Ascending aorta (tissue), 2 donors: ENCODE measurements around the gene LRP2. TPM values are rescaled to one million over a fixed set of nuclear protein-coding genes. Genes with fewer than 3 reads are reported as not detected.
"Not testable (repeated sequence)": the region's sequence is repeated elsewhere in the genome, so short reads cannot be mapped to it uniquely, and the experiment has no call there.

Experiments used
- DNase-seq, 2 donors: peaks; one replicate each; pipeline ENCODE4 v3.0.0-alpha.2; 2019; ENCODE audit warnings: low spot score in 2 of 2
- H3K27ac ChIP-seq, 2 donors: fragments of 200-600 bp; sonication (generic); one replicate each; pipeline ENCODE4 v1.5.1; 2016 to 2017; ENCODE audit warnings: mild to moderate bottlenecking in 1 of 2
- H3K27me3 ChIP-seq: fragments of 200-600 bp; sonication (generic); one replicate; pipeline ENCODE4 v1.5.1; 2017
- H3K36me3 ChIP-seq, 2 donors: fragments of 200-600 bp; sonication (generic); one replicate each; pipeline ENCODE4 v1.5.1; 2016
- H3K4me1 ChIP-seq, 2 donors: fragments of 200-600 bp; sonication (generic); one replicate each; pipeline ENCODE4 v1.5.1; 2016 to 2017; ENCODE audit warnings: mild to moderate bottlenecking in 1 of 2
- H3K4me3 ChIP-seq, 2 donors: fragments of 200-600 bp; sonication (generic); one replicate each; pipeline ENCODE4 v1.5.1; 2016 to 2017; ENCODE audit warnings: mild to moderate bottlenecking in 1 of 2
- H3K9me3 ChIP-seq, 2 donors: fragments of 200-600 bp; sonication (generic); one replicate each; pipeline ENCODE4 v1.5.1; 2016
- CTCF ChIP-seq, 3 experiments: fragments of 200-600 bp in 2 of 3; fragments of 450-650 bp in 1 of 3; sonication (generic) in 2 of 3; IDR thresholded peaks; one replicate each; pipeline ENCODE4 v1.5.1; 2016 to 2019; ENCODE audit warnings: antibody characterized with exemption in 3 of 3, mild to moderate bottlenecking in 1 of 3, moderate library complexity in 1 of 3
- intact Hi-C: fragments of 100-400 bp; cut with DNase I; formaldehyde crosslinking; loops from one replicate; pipeline ENCODE4 v1.15.1; 2023
- total RNA-seq: library from RNA; depleted of rRNA; stranded (reverse); fragments of >200 nt; gene quantifications from one replicate; pipeline ENCODE4 v1.1.0, GENCODE V29; 2016

LRP2 gene
- total RNA-seq, 1 donor from 2014 or later: not detected

GRCh38 chr2:169275696-169276444 lies 86.5 kb downstream of the LRP2 start:
- intact Hi-C loops: no loop called here
- no peak for DNase-seq
- no peaks in the 10 kb centered on the region for H3K4me1 ChIP-seq
- H3K36me3 ChIP-seq: no peaks in the 10 kb centered on the region
- no peak overlapping the region for H3K4me3 ChIP-seq
- H3K27me3 ChIP-seq: no peaks in the 10 kb centered on the region
- no peaks in the 10 kb centered on the region for H3K9me3 ChIP-seq
- TF ChIP-seq CTCF (IDR thresholded peaks at IDR 0.05): peak in 1 of 3 experiments; percentile 6
- no peak overlapping the region for H3K27ac ChIP-seq

GRCh38 chr2:169272010-169272409 lies 90.3 kb downstream of the LRP2 start:
- Histone ChIP-seq H3K4me3 (no peak overlapping the region), H3K4me1 (no peaks in the 10 kb centered on the region), H3K27me3 (no peaks in the 10 kb centered on the region), H3K27ac (no peak overlapping the region), H3K9me3 (no peaks in the 10 kb centered on the region), H3K36me3 (no peaks in the 10 kb centered on the region)
- intact Hi-C loops: no loop called here
- no peak for DNase-seq
- no peak for TF ChIP-seq CTCF (IDR thresholded peaks at IDR 0.05)

GRCh38 chr2:169270574-169270973 lies 91.8 kb downstream of the LRP2 start:
- H3K4me1 ChIP-seq, H3K9me3 ChIP-seq, H3K27ac ChIP-seq, H3K4me3 ChIP-seq, H3K36me3 ChIP-seq, H3K27me3 ChIP-seq, intact Hi-C loops, DNase-seq: not testable (repeated sequence)

GRCh38 chr2:169265591-169265990 lies 96.7 kb downstream of the LRP2 start:
- Histone ChIP-seq H3K4me3 (no peak overlapping the region), H3K27ac (no peak overlapping the region), H3K9me3 (no peaks in the 10 kb centered on the region), H3K4me1 (no peaks in the 10 kb centered on the region), H3K27me3 (no peaks in the 10 kb centered on the region), H3K36me3 (no peaks in the 10 kb centered on the region)
- DNase-seq: no peak
- TF ChIP-seq CTCF (IDR thresholded peaks at IDR 0.05): no peak
- intact Hi-C loops: no loop called here

GRCh38 chr2:169260846-169261642 lies 101.3 kb downstream of the LRP2 start:
- no peaks in the 10 kb centered on the region for H3K36me3 ChIP-seq
- no peaks in the 10 kb centered on the region for H3K27me3 ChIP-seq
- H3K4me1 ChIP-seq: no peaks in the 10 kb centered on the region
- no peak for DNase-seq
- TF ChIP-seq CTCF (IDR thresholded peaks at IDR 0.05): no peak
- no peak overlapping the region for H3K4me3 ChIP-seq
- intact Hi-C loops: no loop called here
- H3K27ac ChIP-seq: no peak overlapping the region
- H3K9me3 ChIP-seq: no peaks in the 10 kb centered on the region

GRCh38 chr2:169260246-169260645 lies 102.1 kb downstream of the LRP2 start:
- Histone ChIP-seq H3K4me1 (no peaks in the 10 kb centered on the region), H3K27ac (no peak overlapping the region), H3K4me3 (no peak overlapping the region), H3K27me3 (no peaks in the 10 kb centered on the region), H3K9me3 (no peaks in the 10 kb centered on the region), H3K36me3 (no peaks in the 10 kb centered on the region)
- intact Hi-C loops: no loop called here
- DNase-seq: no peak
- no peak for TF ChIP-seq CTCF (IDR thresholded peaks at IDR 0.05)
